Kidney capillary endothelial cell (primary cell): ENCODE results near the gene FOXL2NB.

Source experiments
- DNase-seq: peaks from one replicate; pipeline ENCODE4 v3.0.0-alpha.2; 2018; ENCODE audit warnings: low spot score

Gene FOXL2NB

DNA sequence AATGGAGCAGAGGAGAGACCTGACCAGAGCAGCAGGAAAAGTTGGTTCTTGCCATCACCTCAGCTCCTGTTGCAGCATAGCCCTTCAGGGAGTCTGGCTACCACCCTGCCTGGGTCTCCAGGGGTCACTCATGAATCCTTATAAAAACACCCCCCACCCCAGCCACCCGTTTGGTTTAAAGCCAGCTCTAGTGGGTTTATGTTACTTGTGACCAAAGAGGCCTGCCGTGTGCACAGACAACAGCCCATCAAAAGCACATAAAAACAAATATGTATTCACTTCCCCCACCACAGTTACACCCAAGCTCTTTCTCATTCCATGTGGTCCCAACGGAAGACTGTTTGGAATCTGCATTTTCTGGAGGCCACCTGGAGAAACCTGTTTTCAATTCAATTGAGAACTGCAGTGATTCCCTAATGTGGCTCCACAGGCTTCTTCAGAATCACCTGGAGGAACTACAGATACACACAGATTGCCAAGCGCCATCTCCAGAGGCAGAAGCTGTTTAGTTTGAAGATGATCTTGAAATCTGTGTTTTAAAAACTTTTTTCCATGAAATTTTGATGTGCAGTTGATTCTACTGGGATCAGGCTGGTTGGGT, 13.8 kb upstream of the FOXL2NB start:
- DNase-seq = no peak

- DNase-seq = no peak
These were observed 12.9 kb upstream of the FOXL2NB start for GRCh38 chr3:138933981-138934691.

DNA sequence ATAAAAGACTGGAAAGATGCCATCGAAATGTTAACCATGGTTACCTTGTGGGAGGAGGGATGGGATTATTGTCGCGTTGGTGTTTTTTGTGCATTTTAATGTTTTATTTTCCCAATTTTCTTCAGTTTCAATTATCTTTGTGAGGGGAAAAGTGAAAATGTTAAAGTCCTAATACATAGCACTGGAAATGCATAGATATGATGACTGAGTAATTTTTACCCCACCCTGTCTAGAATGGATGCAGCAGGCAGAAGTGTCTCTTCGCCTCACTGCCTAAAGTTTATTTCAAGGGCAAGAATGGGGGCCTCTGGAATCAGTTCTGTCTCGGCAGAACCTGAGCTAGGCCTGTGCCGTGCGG, 11.5 kb upstream of the FOXL2NB start:
- DNase-seq = no peak

GRCh38 chr3:138935863-138936740, 10.9 kb upstream of the FOXL2NB start:
- no peak for DNase-seq

DNA sequence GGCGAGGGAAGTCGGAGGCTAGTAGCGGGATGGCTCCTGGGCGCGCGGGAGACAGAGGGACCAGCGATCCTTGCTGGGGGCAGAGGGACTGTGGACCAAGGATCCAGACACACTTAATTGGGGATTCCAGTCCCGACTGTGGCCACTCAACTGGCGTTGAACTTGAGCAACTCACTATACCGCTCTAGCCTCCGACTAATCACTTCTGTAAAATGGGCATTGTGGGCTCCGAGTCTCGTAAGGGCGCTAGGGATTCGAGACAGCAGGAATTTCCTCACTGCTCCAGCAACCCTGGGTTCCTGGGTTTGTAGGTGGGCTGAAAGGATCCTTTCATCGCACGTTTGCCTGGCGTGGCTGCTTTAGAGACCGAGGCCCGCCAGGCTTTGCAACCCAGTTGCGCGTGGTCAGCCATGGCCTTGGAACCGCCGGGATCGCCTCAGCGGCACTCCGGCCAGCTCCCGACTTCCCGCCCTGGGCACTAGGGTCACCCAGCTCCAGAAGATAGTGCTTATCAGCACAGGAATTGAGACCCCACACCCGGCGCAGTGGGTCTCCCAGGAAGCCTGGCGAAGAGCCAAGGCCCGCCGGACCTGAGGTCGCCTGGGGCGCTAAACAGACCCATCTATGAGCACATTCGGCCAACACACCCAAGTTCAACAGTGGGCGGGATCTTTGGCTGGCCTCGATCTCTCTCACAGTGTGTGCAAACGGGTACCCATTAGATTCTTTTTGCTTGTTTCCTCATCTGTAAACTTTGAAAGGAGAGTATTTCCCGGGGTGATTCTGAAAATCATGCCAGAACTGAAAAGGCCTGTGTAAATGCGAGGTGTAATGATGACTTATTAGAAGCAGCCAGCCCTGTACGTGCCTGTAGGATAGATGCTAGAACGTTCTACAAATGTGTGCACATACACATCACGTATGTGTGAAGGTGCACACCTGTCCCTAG, 10.0 kb upstream of the FOXL2NB start:
- DNase-seq = no peak

DNA sequence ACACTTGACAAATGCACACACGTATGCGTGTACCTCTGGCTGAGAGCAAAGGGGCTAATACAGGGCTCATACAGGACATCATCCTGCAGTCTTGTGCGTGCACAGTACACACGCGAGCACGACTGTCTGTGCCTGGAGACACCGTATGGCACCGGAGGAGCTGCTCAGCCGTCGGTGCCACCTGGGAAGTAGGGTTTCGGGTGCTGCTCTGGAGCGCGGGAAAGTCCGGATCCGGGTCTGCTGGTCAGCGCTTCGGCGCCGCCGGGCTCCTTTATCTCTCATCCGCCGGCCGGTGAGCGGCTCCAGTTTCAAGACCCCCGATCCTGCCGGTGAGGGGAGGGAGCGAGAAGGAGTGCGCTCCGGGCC, 9.3 kb upstream of the FOXL2NB start:
- no peak for DNase-seq

DNA sequence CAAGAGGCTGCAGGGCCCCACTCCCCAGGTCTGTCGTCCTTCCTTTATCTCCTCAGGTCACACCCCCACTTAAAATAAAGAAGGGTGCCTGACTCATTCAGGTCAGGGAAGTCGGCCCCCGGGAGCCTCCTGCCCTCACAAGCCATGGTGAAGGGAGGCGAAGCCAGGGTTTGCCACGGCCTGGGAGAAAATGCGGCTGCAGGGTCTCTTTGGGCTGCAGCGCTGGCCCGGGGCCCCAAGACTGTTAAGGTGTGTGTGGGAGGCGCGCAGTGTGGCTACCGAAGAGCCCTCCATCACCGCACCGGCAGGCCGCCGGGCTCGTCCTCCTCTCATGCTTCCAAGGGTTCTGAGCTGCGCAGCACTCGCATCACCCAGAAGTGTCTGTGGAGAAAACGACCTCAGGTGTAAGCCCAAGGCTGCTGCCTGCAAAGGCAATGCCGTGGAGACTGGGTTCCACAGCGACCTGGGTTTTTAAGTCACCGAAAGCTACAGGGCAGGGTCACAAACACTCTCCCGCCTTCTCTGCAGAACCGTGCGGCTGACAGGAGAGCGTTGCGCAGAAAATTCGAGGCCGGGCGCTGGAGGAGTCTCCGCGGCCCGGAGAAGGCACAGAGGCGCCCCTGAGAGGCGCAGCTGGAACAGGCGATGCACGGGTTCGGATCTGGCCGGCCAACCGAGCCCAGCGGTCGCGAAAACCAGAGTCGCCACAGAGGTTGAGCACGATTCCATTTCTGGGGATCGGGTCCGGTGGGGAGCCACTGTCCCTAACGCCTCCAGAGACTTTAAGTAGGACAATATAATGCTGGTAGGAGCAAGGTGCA, 8.8 kb upstream of the FOXL2NB start:
- no peak for DNase-seq

- no peak for DNase-seq
These were observed 8.0 kb upstream of the FOXL2NB start for GRCh38 chr3:138938877-138939560.

DNA sequence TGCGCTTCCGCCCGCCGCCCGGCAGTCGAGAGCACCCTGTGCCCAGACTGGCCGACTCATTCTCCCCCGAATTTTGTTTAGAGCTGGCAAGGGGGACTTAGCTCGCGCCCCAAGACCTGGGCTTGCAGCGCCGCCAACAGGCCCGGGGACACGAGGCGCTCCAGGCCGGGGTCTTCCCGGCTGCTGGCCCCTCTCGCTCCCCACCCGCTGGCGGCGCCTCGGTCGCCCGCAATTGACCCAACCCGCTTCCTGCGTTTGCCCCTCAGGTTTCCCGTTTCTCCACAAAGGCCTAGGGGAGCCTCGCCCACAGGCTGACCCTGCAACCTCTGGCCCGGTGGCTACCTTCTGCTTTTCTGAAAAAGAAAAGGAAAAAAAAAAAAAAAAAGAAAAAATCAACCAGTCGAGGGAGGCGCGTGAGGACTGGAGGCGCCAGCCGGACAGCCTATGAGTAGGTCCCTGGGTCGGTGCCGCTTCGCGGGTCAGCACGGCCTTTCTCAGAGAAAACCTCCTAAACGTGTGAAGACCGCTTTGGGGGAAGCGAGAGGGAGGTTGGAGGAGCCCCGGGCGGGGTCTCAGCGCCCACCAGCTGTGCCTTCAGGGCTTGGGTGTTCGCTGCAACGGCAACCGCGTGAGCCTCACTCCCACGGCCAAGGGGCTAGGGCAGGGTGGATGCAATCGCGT, 7.3 kb upstream of the FOXL2NB start:
- DNase-seq = no peak

- no peak for DNase-seq
These were observed 6.6 kb upstream of the FOXL2NB start for GRCh38 chr3:138940446-138940845.

DNA sequence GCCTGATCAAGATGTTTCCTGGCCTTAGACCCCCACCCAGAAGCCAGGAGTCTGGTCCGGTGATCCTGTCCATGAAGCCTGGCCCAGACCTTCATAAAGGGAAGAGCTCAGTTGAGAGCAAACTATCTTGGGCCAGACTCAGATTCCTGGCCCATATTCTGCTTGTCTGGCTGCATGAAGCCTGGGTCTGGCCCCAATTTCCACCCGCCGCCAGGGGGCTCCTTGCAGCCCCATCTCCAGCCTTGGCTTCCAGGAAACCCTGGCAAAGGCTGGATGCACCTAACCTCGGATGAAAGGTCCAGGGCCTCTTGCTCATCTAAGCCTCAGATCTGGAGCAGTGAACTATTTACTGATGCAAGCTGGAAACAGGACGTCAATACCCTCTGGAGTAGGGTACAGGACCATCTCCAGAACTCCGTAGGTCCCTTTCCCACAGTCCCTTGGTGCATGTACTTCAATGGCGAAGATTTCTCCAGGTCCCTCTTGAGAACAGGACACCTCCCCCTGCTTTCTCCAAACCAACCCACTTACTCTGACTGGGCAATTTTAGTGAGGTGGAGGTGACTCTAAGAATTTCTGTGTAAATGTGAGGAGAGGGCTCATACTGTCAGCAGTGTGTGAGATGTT, 5.6 kb upstream of the FOXL2NB start:
- DNase-seq = no peak

- DNase-seq = no peak
These were observed 4.7 kb upstream of the FOXL2NB start for GRCh38 chr3:138942271-138942670.

DNA sequence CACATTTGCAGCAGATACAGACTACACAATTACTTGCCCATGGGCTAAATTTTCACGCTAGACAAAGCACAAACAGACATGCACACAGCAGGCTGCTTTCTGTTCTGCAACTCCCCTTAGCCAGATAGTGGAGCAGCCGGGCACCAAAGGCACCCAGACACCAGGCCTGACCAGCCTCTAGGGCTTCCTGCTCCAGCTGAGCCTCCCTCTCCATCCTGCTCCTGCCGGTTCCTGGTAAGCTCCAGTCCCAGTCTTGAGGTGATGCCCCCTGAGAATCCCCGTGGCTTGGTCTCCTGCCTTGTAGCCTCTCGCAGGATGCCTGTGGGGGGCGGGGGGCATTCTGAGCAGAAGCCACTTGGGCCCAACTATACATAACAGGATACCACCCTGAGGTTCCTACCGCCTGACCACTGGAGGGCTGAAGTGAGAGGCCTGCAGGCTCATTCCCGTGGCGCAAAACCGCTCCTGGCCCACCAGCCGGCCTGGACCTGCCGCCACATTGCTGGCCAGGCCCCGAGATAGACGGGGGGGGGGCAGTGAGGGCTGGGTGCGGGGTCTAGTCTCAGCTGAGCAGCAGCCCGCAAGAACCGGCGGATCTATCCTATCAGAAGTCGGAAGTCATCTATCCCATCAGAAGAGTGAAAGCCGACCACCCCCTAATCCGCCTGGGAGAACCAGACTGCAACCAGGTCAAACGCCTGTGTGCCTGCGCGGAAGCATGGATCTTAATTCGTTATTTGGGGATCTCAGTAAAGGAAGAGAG, 4.0 kb upstream of the FOXL2NB start:
- no peak for DNase-seq

DNA sequence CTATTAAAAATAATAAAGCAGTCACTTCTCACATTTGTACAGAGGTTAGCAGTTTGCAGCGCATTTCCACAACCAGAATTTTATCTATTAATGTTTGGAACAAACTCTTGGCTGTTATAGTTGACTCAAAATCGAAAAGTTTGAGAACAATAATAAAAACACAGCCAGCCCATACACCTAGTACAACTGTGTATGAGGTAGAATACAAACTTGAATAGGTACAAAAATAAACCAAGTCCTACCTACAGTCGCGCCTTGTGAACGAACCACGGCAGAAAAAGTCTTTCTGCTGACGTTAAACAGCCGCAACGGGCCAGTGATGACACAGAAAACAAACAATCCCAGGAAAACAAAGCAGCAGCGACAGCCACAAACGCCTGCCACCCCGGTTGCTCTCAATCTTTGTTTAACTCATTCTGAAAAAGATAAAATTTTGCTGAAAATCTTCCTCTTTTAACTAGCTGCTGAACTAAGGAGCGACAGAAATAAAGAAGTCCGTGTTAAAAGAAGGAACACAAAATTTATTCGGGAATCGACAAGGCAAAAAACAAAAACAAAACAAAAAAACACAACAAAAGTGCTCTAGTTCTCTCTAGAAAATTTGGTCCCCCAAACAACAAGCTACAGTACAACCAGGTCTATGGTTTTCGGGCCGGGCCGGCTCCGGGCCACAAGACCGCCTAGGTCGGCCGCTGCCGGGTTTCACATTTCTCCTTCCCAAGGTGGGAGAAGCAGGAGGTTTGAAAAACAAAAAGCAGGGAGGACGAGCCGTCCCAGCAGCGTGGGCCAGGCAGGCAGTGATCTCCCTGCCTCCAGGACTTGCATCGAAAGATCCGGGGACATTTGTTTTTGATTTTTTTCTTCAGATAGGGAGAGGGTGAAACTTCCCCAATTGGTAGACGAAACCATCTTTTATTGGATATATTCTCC, 3.0 kb upstream of the FOXL2NB start:
- no peak for DNase-seq

- no peak for DNase-seq
These were observed 2.4 kb upstream of the FOXL2NB start for GRCh38 chr3:138944654-138944928.

DNA sequence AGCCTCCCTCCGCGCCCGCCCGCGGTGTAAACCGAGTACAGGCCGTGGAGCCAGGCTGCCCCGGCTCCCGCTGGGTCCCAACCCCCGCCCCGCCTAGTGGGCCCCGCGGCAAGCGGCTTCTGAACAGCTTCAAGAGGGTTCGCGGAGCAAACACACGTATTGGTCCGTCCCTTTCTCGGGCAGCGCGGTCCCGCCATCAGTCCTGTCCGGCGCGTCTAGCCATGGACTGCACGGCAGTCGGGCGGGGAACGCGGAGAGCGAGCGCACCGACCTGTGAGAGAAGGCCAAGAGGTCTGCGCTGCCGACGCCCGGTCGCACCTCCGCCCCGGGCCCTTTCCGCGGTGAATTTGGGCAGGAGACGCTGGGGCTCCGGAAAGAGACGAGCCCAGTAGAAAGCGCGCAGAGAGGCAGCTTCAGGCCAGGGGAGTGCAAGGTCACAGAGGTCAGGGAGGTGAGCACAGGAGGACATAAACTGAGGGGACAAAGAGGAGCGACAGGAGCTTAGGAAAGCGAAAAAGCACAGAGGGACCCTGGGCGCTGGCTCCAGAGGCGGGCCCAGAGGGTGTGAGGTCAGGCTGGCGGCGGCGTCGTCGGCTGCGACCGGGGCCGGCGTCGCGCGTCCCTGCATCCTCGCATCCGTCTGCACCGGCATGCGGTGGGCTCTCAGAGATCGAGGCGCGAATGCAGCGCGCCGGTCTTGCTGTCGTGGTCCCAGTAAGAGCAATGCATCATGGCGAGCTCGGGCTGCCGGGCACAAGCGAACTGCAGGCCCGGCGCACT, 1.9 kb upstream of the FOXL2NB start:
- no peak for DNase-seq
